Activated CD8-positive, alpha-beta T cell treated with anti-CD3 and anti-CD28 coated beads, Interleukin-2, amount 10 ng/mL, durations not matched to agents 7 days and 5 days (primary cell): ENCODE measurements around the gene ATP1B1. TPM values are rescaled to one million over a fixed set of nuclear protein-coding genes. Genes with fewer than 3 reads are reported as not detected.
"Not testable (repeated sequence)": the region's sequence is repeated elsewhere in the genome, so short reads cannot be mapped to it uniquely, and the experiment has no call there.

Experiments
- ATAC-seq: fragments of 150-1000 bp; cut with Tn5 transposase; one replicate; pipeline ENCODE4 v1.10.0; 2021; ENCODE audit warnings: moderate library complexity
- CTCF ChIA-PET: fragments of 350-600 bp; sonication (Branson Sonifier 250); formaldehyde crosslinking; loops from one replicate; lab custom pipeline; 2021; ENCODE audit warnings: antibody characterized with exemption; lab: Charles Lee
- POLR2A ChIA-PET: fragments of 350-600 bp; sonication (Branson Sonifier 250); formaldehyde crosslinking; loops from one replicate; lab custom pipeline; 2021; ENCODE audit warnings: antibody characterized with exemption; lab: Charles Lee
- DNase-seq: peaks from one replicate; pipeline ENCODE4 v3.0.0-alpha.2; 2020
- H3K27ac Mint-ChIP-seq: one replicate; pipeline ENCODE4 v1.8.0; 2021; ENCODE audit warnings: mild to moderate bottlenecking, mixed read lengths
- H3K27me3 Mint-ChIP-seq: one replicate; pipeline ENCODE4 v1.8.0; 2021; ENCODE audit warnings: low read depth, mixed read lengths
- H3K36me3 Mint-ChIP-seq: one replicate; pipeline ENCODE4 v1.8.0; 2021; ENCODE audit warnings: low read depth, mixed read lengths
- H3K4me1 Mint-ChIP-seq: one replicate; pipeline ENCODE4 v1.8.0; 2021; ENCODE audit warnings: low read depth, mixed read lengths
- H3K4me3 Mint-ChIP-seq: one replicate; pipeline ENCODE4 v1.8.0; 2021; ENCODE audit warnings: mild to moderate bottlenecking, mixed read lengths
- H3K9me3 Mint-ChIP-seq: one replicate; pipeline ENCODE4 v1.8.0; 2022; ENCODE audit warnings: mixed read lengths; ENCODE audit not compliant: insufficient read depth
- total RNA-seq, 2 experiments: library from RNA; stranded (reverse); gene quantifications; one replicate each; pipeline ENCODE4 v1.2.3, GENCODE V29; 2021

Gene ATP1B1
- total RNA-seq, 2 experiments from 2014 or later = 10.7 to 12.0 TPM

- ATAC-seq = no peak
- no peak for DNase-seq
- H3K36me3 Mint-ChIP-seq = peaks cover 19% of the 10 kb centered on the region
- CTCF ChIA-PET = interaction anchor here (1.0 kb wide), 1 partner anchor 12 kb away, joined by 3 read pairs; no protein-coding TSS in a partner anchor
- no peaks in the 10 kb centered on the region for H3K27me3 Mint-ChIP-seq
- no peak overlapping the region for H3K27ac Mint-ChIP-seq
- no peaks in the 10 kb centered on the region for H3K9me3 Mint-ChIP-seq
- POLR2A ChIA-PET = no interaction called here
- no peak overlapping the region for H3K4me3 Mint-ChIP-seq
- peaks cover 8% of the 10 kb centered on the region for H3K4me1 Mint-ChIP-seq
These were observed 12.9 kb downstream of the ATP1B1 start for GRCh38 chr1:169119405-169119804.

GRCh38 chr1:169120066-169120465 is 13.6 kb downstream of the ATP1B1 start:
- ATAC-seq (no peak), DNase-seq (no peak)
- H3K4me3 Mint-ChIP-seq = no peak overlapping the region
- no peaks in the 10 kb centered on the region for H3K27me3 Mint-ChIP-seq
- peaks cover 8% of the 10 kb centered on the region for H3K4me1 Mint-ChIP-seq
- ChIA-PET CTCF (interaction anchor here (1.0 kb wide), 1 partner anchor 13 kb away, joined by 3 read pairs; no protein-coding TSS in a partner anchor), POLR2A (no interaction called here)
- H3K27ac Mint-ChIP-seq = no peak overlapping the region
- peaks cover 22% of the 10 kb centered on the region for H3K36me3 Mint-ChIP-seq
- no peaks in the 10 kb centered on the region for H3K9me3 Mint-ChIP-seq

GRCh38 chr1:169121146-169121923 is 14.8 kb downstream of the ATP1B1 start:
- Mint-ChIP-seq H3K4me3 (no peak overlapping the region), H3K4me1 (peaks cover 5% of the 10 kb centered on the region), H3K27me3 (no peaks in the 10 kb centered on the region), H3K27ac (no peak overlapping the region), H3K36me3 (peaks cover 20% of the 10 kb centered on the region), H3K9me3 (no peaks in the 10 kb centered on the region)
- ATAC-seq (no peak), DNase-seq (no peak)
- POLR2A ChIA-PET = no interaction called here
- CTCF ChIA-PET = no interaction called here

- ChIA-PET POLR2A (no interaction called here), CTCF (no interaction called here)
- DNase-seq (no peak), ATAC-seq (no peak)
- no peaks in the 10 kb centered on the region for H3K27me3 Mint-ChIP-seq
- H3K27ac Mint-ChIP-seq = no peak overlapping the region
- H3K36me3 Mint-ChIP-seq = peaks cover 22% of the 10 kb centered on the region
- H3K4me3 Mint-ChIP-seq = no peak overlapping the region
- no peaks in the 10 kb centered on the region for H3K9me3 Mint-ChIP-seq
- no peaks in the 10 kb centered on the region for H3K4me1 Mint-ChIP-seq
These were observed 16.5 kb downstream of the ATP1B1 start for GRCh38 chr1:169122976-169123375.

- POLR2A ChIA-PET = interaction anchor here (0.7 kb wide), 1 partner anchor 21 kb away, joined by 3 read pairs; no protein-coding TSS in a partner anchor
- Mint-ChIP-seq H3K9me3 (no peaks in the 10 kb centered on the region), H3K27ac (no peak overlapping the region), H3K4me3 (no peak overlapping the region), H3K36me3 (peaks cover 30% of the 10 kb centered on the region), H3K4me1 (no peaks in the 10 kb centered on the region), H3K27me3 (no peaks in the 10 kb centered on the region)
- DNase-seq (no peak), ATAC-seq (no peak)
- CTCF ChIA-PET = no interaction called here
These were observed 18.0 kb downstream of the ATP1B1 start for GRCh38 chr1:169124459-169124858.

- H3K27me3 Mint-ChIP-seq, H3K4me1 Mint-ChIP-seq, DNase-seq, ATAC-seq, H3K4me3 Mint-ChIP-seq, H3K9me3 Mint-ChIP-seq, H3K27ac Mint-ChIP-seq, POLR2A ChIA-PET: not testable (repeated sequence)
- peaks cover 33% of the 10 kb centered on the region for H3K36me3 Mint-ChIP-seq
- CTCF ChIA-PET = interaction anchor here (1.2 kb wide), 1 partner anchor 223 kb away, joined by 3 read pairs; no protein-coding TSS in a partner anchor
These were observed 19.1 kb downstream of the ATP1B1 start for GRCh38 chr1:169125597-169125996.

GRCh38 chr1:169126335-169126734 is 19.8 kb downstream of the ATP1B1 start:
- peaks cover 35% of the 10 kb centered on the region for H3K36me3 Mint-ChIP-seq
- no peak overlapping the region for H3K4me3 Mint-ChIP-seq
- H3K27me3 Mint-ChIP-seq = no peaks in the 10 kb centered on the region
- H3K4me1 Mint-ChIP-seq = no peaks in the 10 kb centered on the region
- ChIA-PET POLR2A (no interaction called here), CTCF (interaction anchor here (0.6 to 1.4 kb wide), 5 partner anchors 10 to 1446 kb away, joined by 3 to 4 read pairs (median 3); no protein-coding TSS in a partner anchor)
- H3K9me3 Mint-ChIP-seq = no peaks in the 10 kb centered on the region
- H3K27ac Mint-ChIP-seq = no peak overlapping the region
- no peak for ATAC-seq
- DNase-seq = no peak

- ChIA-PET CTCF (interaction anchor here (0.6 to 1.4 kb wide), 4 partner anchors 11 to 1445 kb away, joined by 3 to 4 read pairs (median 3); no protein-coding TSS in a partner anchor), POLR2A (no interaction called here)
- DNase-seq (no peak), ATAC-seq (no peak)
- no peaks in the 10 kb centered on the region for H3K4me1 Mint-ChIP-seq
- no peak overlapping the region for H3K4me3 Mint-ChIP-seq
- H3K36me3 Mint-ChIP-seq = peaks cover 38% of the 10 kb centered on the region
- no peaks in the 10 kb centered on the region for H3K9me3 Mint-ChIP-seq
- no peaks in the 10 kb centered on the region for H3K27me3 Mint-ChIP-seq
- no peak overlapping the region for H3K27ac Mint-ChIP-seq
These were observed 20.8 kb downstream of the ATP1B1 start for GRCh38 chr1:169127305-169127704.

GRCh38 chr1:169128562-169128961 is 22.1 kb downstream of the ATP1B1 start:
- Mint-ChIP-seq H3K4me3 (no peak overlapping the region), H3K27me3 (no peaks in the 10 kb centered on the region), H3K9me3 (no peaks in the 10 kb centered on the region), H3K36me3 (peaks cover 42% of the 10 kb centered on the region), H3K4me1 (no peaks in the 10 kb centered on the region), H3K27ac (no peak overlapping the region)
- ATAC-seq (no peak), DNase-seq (no peak)
- ChIA-PET POLR2A (no interaction called here), CTCF (interaction anchor here (0.8 kb wide), 1 partner anchor 525 kb away, joined by 3 read pairs; no protein-coding TSS in a partner anchor)

GRCh38 chr1:169129109-169129784 is 22.8 kb downstream of the ATP1B1 start:
- no peak overlapping the region for H3K4me3 Mint-ChIP-seq
- no peaks in the 10 kb centered on the region for H3K4me1 Mint-ChIP-seq
- H3K27me3 Mint-ChIP-seq = no peaks in the 10 kb centered on the region
- ATAC-seq (no peak), DNase-seq (no peak)
- peaks cover 42% of the 10 kb centered on the region for H3K36me3 Mint-ChIP-seq
- H3K9me3 Mint-ChIP-seq = no peaks in the 10 kb centered on the region
- ChIA-PET POLR2A (interaction anchor here (0.5 kb wide), 1 partner anchor 22 kb away, joined by 4 read pairs; no protein-coding TSS in a partner anchor), CTCF (interaction anchor here (0.9 kb wide), 1 partner anchor 40 kb away, joined by 3 read pairs; no protein-coding TSS in a partner anchor)
- H3K27ac Mint-ChIP-seq = no peak overlapping the region

- Mint-ChIP-seq H3K36me3 (peaks cover 33% of the 10 kb centered on the region), H3K4me1 (no peaks in the 10 kb centered on the region), H3K27me3 (no peaks in the 10 kb centered on the region), H3K4me3 (no peak overlapping the region), H3K27ac (no peak overlapping the region), H3K9me3 (no peaks in the 10 kb centered on the region)
- POLR2A ChIA-PET = no interaction called here
- no peak for ATAC-seq
- CTCF ChIA-PET = no interaction called here
- DNase-seq = no peak
These were observed 24.2 kb downstream of the ATP1B1 start for GRCh38 chr1:169130683-169131082.
